ENCODE data around the gene PNLIPRP1. TPM values are rescaled to one million over a fixed set of nuclear protein-coding genes. Genes with fewer than 3 reads are reported as not detected.
A peak's percentile ranks its signal among the peaks of the same experiment; 100 is the strongest.

PNLIPRP1 gene
- total and polyA plus RNA-seq, 2 experiments from 2014 or later: 0.21 TPM; not detected in 1

- TF ChIP-seq ZNF331 (CRISPR knock-in tag; IDR thresholded peaks at IDR 0.05; ENCODE audit: low read depth) (no peak), JUNB (IDR thresholded peaks at IDR 0.05; ENCODE audit: unreplicated experiment) (no peak)
- no peak for ATAC-seq
- Histone ChIP-seq H3K4me1 (ENCODE audit: insufficient read depth) (no peaks in the 10 kb centered on the region), H3K36me3 (ENCODE audit: insufficient read depth) (no peaks in the 10 kb centered on the region), H4K20me1 (replicated peaks; ENCODE audit: insufficient read depth) (no peaks in the 10 kb centered on the region), H3F3A (replicated peaks; ENCODE audit: low read depth) (0 out of 2 replicates have a peak, but pooled peaks cover 2% of the 10 kb centered on the region), H3K27ac (ENCODE audit: low read depth) (no peak overlapping the region), H3K9me2 (ENCODE audit: insufficient read depth) (no peaks in the 10 kb centered on the region), H3K79me2 (replicated peaks; ENCODE audit: insufficient read depth) (no peaks in the 10 kb centered on the region), H3K27me3 (ENCODE audit: insufficient read depth) (no peaks in the 10 kb centered on the region), H2AFZ (no peak overlapping the region), H3K4me2 (no peak overlapping the region), H3K4me3 (no peak overlapping the region)
- no peaks in the 10 kb centered on the region; the same call in 2 of the 3 replicates for H3K9me3 Mint-ChIP-seq
- no peak overlapping the region for H3K27ac Mint-ChIP-seq
- no peaks in the 10 kb centered on the region for H3K4me1 Mint-ChIP-seq
- no peak for DNase-seq (ENCODE audit: low spot score)
- H3K27me3 Mint-ChIP-seq (ENCODE audit: insufficient read depth, low read depth, poor library complexity): no peaks in the 10 kb centered on the region
- no peaks in the 10 kb centered on the region for H3K36me3 Mint-ChIP-seq (ENCODE audit: low read depth)
- H3K4me3 Mint-ChIP-seq: no peak overlapping the region
Measured at GRCh38 chr10:116633216-116633600, 42.4 kb downstream of the PNLIPRP1 start.

- 0 out of 2 replicates have a peak, but pooled peaks cover 2% of the 10 kb centered on the region for H3F3A ChIP-seq (replicated peaks; ENCODE audit: low read depth)
- no peaks in the 10 kb centered on the region for H3K27me3 Mint-ChIP-seq (ENCODE audit: insufficient read depth, low read depth, poor library complexity)
- no peak overlapping the region for H3K4me3 Mint-ChIP-seq
- H3K4me2 ChIP-seq: no peak overlapping the region
- H3K27me3 ChIP-seq (ENCODE audit: insufficient read depth): no peaks in the 10 kb centered on the region
- H2AFZ ChIP-seq: peak overlapping the region; percentile 95
- H3K9me2 ChIP-seq (ENCODE audit: insufficient read depth): no peaks in the 10 kb centered on the region
- no peak overlapping the region for H3K4me3 ChIP-seq
- H3K4me1 Mint-ChIP-seq: no peaks in the 10 kb centered on the region
- no peaks in the 10 kb centered on the region for H4K20me1 ChIP-seq (replicated peaks; ENCODE audit: insufficient read depth)
- no peak for ATAC-seq
- H3K27ac Mint-ChIP-seq: no peak overlapping the region
- H3K9me3 Mint-ChIP-seq: no peaks in the 10 kb centered on the region; the same call in 2 of the 3 replicates
- no peak for DNase-seq (ENCODE audit: low spot score)
- no peaks in the 10 kb centered on the region for H3K4me1 ChIP-seq (ENCODE audit: insufficient read depth)
- H3K27ac ChIP-seq (ENCODE audit: low read depth): no peak overlapping the region
- H3K36me3 Mint-ChIP-seq (ENCODE audit: low read depth): no peaks in the 10 kb centered on the region
- TF ChIP-seq, protein P1, sequence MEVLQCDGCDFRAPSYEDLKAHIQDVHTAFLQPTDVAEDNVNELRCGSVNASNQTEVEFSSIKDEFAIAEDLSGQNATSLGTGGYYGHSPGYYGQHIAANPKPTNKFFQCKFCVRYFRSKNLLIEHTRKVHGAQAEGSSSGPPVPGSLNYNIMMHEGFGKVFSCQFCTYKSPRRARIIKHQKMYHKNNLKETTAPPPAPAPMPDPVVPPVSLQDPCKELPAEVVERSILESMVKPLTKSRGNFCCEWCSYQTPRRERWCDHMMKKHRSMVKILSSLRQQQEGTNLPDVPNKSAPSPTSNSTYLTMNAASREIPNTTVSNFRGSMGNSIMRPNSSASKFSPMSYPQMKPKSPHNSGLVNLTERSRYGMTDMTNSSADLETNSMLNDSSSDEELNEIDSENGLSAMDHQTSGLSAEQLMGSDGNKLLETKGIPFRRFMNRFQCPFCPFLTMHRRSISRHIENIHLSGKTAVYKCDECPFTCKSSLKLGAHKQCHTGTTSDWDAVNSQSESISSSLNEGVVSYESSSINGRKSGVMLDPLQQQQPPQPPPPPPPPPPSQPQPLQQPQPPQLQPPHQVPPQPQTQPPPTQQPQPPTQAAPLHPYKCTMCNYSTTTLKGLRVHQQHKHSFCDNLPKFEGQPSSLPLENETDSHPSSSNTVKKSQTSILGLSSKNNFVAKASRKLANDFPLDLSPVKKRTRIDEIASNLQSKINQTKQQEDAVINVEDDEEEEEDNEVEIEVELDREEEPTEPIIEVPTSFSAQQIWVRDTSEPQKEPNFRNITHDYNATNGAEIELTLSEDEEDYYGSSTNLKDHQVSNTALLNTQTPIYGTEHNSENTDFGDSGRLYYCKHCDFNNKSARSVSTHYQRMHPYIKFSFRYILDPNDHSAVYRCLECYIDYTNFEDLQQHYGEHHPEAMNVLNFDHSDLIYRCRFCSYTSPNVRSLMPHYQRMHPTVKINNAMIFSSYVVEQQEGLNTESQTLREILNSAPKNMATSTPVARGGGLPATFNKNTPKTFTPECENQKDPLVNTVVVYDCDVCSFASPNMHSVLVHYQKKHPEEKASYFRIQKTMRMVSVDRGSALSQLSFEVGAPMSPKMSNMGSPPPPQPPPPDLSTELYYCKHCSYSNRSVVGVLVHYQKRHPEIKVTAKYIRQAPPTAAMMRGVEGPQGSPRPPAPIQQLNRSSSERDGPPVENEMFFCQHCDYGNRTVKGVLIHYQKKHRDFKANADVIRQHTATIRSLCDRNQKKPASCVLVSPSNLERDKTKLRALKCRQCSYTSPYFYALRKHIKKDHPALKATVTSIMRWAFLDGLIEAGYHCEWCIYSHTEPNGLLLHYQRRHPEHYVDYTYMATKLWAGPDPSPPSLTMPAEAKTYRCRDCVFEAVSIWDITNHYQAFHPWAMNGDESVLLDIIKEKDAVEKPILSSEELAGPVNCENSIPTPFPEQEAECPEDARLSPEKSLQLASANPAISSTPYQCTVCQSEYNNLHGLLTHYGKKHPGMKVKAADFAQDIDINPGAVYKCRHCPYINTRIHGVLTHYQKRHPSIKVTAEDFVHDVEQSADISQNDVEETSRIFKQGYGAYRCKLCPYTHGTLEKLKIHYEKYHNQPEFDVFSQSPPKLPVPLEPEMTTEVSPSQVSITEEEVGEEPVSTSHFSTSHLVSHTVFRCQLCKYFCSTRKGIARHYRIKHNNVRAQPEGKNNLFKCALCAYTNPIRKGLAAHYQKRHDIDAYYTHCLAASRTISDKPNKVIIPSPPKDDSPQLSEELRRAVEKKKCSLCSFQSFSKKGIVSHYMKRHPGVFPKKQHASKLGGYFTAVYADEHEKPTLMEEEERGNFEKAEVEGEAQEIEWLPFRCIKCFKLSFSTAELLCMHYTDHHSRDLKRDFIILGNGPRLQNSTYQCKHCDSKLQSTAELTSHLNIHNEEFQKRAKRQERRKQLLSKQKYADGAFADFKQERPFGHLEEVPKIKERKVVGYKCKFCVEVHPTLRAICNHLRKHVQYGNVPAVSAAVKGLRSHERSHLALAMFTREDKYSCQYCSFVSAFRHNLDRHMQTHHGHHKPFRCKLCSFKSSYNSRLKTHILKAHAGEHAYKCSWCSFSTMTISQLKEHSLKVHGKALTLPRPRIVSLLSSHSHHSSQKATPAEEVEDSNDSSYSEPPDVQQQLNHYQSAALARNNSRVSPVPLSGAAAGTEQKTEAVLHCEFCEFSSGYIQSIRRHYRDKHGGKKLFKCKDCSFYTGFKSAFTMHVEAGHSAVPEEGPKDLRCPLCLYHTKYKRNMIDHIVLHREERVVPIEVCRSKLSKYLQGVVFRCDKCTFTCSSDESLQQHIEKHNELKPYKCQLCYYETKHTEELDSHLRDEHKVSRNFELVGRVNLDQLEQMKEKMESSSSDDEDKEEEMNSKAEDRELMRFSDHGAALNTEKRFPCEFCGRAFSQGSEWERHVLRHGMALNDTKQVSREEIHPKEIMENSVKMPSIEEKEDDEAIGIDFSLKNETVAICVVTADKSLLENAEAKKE (CRISPR knock-in tag; IDR thresholded peaks at IDR 0.05): no peak
- TF ChIP-seq EZH2phosphoT487 (IDR thresholded peaks at IDR 0.05; ENCODE audit: unreplicated experiment): no peak
- TF ChIP-seq JUNB (IDR thresholded peaks at IDR 0.05; ENCODE audit: unreplicated experiment): no peak
- TF ChIP-seq NANOG (IDR thresholded peaks at IDR 0.05; ENCODE audit: borderline replicate concordance): no peak
- TF ChIP-seq ETS1 (IDR thresholded peaks at IDR 0.05): no peak
- no peak for TF ChIP-seq CREB1 (CRISPR knock-in tag; IDR thresholded peaks at IDR 0.05; ENCODE audit: low read depth)
- no peaks in the 10 kb centered on the region for H3K79me2 ChIP-seq (replicated peaks; ENCODE audit: insufficient read depth)
- H3K36me3 ChIP-seq (ENCODE audit: insufficient read depth): no peaks in the 10 kb centered on the region
Measured at GRCh38 chr10:116634126-116634975, 43.6 kb downstream of the PNLIPRP1 start.

Measured in GM23338 (cell line).